Measurements from ENCODE around the gene SNRNP40.

Gene SNRNP40

GRCh38 chr1:31238986-31239613, 57.5 kb downstream of the SNRNP40 start:
- DNase-seq: peak in 34 of 42 donors; percentile 16 to 80 (median 46)
- intact Hi-C loops (cut with DNase I): loop anchor here (5.0 kb wide), 1 partner anchor 57 kb away; no protein-coding TSS in a partner anchor

GRCh38 chr1:31238612-31238985, 58.0 kb downstream of the SNRNP40 start:
- no peak for DNase-seq
- intact Hi-C loops (cut with DNase I): loop anchor here (5.0 kb wide), 1 partner anchor 56 kb away; no protein-coding TSS in a partner anchor

DNA sequence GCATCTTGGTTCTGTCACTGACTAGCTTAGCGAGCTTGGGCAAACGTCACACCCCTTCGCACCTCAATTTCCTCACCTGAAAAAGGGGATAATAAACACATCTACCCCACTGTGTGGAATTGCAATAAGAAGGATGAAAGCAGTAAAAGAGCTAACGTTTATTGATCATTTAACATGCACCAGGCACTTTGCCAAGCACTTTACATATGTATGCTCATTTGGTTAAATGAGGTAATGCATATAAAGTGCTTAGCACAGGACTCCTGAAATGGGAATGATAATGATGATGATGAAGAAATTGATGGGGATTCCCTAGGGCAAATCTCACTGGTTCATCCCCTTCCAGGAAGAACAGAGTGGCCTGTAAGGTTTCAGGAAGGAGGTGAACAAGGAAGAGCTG, 61.7 kb downstream of the SNRNP40 start:
- DNase-seq: no peak
- intact Hi-C loops (cut with DNase I): loop anchor here (5.0 kb wide), 1 partner anchor 53 kb away; no protein-coding TSS in a partner anchor

DNA sequence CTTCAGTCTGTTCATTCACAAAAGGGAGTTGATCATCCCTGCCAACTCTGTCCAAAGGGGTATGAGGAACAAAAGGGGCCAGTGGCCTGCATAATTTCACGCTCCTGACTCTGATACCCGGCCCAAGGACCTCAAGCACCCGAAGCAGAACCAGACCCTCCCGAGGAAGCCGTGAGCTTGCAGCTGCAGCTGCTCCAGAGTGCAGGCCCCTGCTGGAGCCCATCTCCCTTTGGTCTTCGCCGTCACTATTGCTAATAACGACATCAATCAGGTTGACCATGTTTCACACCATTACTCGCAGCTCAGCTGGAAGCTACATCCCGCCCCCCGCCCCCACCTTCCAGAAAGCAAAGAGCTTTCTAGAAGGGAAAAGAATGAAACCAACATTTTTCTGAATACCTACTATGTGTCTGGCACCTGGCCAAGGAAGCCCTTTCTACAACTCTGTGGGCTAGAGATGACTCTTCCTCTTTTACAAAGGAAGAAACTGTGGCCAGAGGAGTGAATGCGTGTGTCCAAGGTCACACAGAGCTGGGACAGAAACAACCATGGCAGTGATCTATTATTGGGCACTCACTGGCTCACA, 62.4 kb downstream of the SNRNP40 start:
- DNase-seq: no peak
- intact Hi-C loops (cut with DNase I): no loop called here

- DNase-seq: no peak
- intact Hi-C loops (cut with DNase I): no loop called here
These were observed 63.9 kb downstream of the SNRNP40 start for GRCh38 chr1:31232689-31233088.

DNA sequence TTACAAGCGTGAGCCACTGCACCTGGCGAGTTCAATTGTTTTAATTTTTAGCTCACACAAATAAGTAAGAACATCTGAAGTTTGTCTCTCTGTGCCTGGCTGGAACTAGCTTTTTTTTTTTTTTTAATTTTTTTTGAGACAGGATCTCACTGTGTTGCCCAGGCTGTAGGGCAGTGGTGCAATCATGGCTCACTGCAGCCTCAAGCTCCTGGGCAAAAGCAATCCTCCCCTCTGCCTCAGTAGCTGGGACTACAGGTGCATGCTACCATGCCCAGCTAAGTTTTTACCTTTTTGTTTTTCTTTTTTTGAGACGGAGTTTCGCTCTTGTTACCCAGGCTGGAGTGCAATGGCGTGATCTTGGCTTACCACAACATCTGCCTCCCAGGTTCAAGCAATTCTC, 64.8 kb downstream of the SNRNP40 start:
- intact Hi-C loops (cut with DNase I): no loop called here
- DNase-seq: no peak

- no peak for DNase-seq
- intact Hi-C loops (cut with DNase I): no loop called here
These were observed 66.2 kb downstream of the SNRNP40 start for GRCh38 chr1:31230378-31230777.

GRCh38 chr1:31228986-31229385, 67.6 kb downstream of the SNRNP40 start:
- intact Hi-C loops (cut with DNase I): no loop called here
- no peak for DNase-seq

DNA sequence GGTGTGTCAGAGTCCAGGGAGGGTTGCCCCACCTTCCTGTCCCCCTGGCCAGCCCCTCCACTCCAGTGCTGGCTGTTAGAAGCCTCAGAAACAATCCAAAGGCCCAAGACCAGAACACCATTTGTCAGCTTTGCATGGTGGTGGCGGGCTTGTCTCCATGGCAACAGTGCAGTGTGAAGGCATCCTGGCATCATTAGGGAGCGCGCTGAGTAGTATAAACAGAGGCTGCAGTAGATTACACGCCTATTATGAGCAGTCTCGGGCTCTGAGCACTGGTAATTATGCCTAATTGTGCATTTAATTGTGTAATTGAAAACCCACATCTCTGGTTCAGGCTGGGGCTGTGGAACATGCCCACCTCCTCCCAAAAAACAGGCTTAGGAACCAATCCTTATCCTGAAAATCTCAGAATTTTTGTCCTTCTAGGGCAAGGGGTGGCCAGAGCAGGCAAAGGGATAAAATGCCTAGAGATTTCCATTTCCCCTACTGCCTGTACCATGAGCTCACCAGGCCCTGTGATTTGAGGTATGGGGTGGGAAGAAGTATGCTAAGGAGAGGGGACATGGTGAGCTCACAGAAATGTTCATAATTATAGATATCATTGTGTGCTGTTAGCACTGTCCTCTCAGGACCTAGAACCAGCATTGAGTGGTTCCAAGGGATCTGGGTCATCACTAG, 68.6 kb downstream of the SNRNP40 start:
- DNase-seq: peak; percentile 35 to 88 (median 66)
- intact Hi-C loops (cut with DNase I): no loop called here

DNA sequence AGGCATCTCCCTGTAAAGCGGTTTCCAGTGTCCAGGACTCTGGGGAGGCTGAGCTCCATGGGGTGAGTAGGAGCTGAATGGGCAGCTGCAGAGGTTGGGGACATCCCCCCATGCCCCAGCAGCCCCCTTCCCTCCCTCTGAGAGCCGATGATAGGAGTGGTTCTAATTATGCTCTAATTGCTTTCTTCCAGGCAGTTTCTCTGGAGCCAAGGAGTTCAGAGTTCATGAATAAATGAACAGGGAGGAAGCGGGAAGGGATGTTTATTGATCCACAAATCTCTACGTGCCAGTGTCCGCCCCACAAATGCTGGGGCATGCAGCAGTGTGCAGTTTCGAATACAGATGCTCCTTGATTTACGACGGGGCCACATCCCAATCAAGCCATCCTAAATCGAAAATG, 72.5 kb downstream of the SNRNP40 start:
- DNase-seq: no peak
- intact Hi-C loops (cut with DNase I): no loop called here

GRCh38 chr1:31222176-31222575, 74.4 kb downstream of the SNRNP40 start:
- no peak for DNase-seq
- intact Hi-C loops (cut with DNase I): no loop called here

GRCh38 chr1:31221072-31221471, 75.5 kb downstream of the SNRNP40 start:
- no peak for DNase-seq
- intact Hi-C loops (cut with DNase I): no loop called here

- intact Hi-C loops (cut with DNase I): no loop called here
- DNase-seq: no peak
These were observed 77.1 kb downstream of the SNRNP40 start for GRCh38 chr1:31219489-31219888.

- intact Hi-C loops (cut with DNase I): no loop called here
- peak in 41 of 42 donors; percentile 28 to 91 (median 75) for DNase-seq
These were observed 77.9 kb downstream of the SNRNP40 start for GRCh38 chr1:31218705-31219104.

DNA sequence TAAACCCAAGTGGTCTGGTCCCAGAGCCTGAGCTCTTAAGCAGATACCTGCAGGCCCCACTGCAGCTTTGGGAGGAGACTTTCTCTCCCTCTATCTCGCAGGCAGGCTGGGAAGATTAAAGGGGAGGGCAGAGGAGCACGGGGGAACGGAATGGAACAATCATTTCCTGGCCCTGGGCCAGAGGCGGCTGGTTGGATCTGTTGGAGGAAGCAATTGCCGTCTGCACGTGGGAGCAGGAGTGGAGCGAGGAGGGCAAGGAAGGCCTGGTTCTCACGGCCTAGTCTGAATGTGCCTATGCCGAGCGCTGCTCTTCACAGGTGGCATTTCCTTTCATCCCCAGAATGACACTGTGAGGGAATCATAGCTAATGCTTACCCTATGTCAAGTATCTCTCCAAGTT, 80.6 kb downstream of the SNRNP40 start:
- intact Hi-C loops (cut with DNase I): no loop called here
- DNase-seq: peak; percentile 16 to 90 (median 69)

DNA sequence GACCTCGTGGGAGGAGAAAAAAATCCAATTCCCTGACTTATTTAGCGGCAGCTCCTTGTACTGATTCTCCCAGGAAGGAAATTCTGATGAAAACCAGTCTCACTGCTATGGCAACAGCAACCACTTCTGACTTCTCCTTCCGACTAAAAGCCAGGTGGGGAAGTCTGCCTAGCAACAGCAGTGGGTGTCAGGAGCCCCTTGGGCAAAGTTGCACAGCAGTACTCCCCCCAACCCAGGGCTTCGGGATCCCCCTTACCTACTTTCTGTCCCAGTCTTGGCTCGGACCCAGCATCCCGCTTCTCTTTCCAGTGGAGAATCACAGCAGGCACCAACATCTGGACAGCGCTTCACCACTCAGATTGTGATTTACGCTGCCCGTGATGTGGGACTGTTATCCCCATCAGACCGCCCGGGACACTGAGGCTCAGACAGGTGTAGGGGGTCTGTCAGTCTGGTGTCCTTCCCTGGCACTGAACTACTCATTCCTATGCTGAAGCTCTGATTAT, 81.5 kb downstream of the SNRNP40 start:
- DNase-seq: peak in 6 of 42 donors; percentile 9 to 63 (median 32)
- intact Hi-C loops (cut with DNase I): no loop called here

GRCh38 chr1:31214316-31215064, 82.1 kb downstream of the SNRNP40 start:
- intact Hi-C loops (cut with DNase I): no loop called here
- DNase-seq: no peak
